ENCODE data around the gene TNC.
A peak's percentile ranks its signal among the peaks of the same experiment; 100 is the strongest.

Gene TNC

DNA sequence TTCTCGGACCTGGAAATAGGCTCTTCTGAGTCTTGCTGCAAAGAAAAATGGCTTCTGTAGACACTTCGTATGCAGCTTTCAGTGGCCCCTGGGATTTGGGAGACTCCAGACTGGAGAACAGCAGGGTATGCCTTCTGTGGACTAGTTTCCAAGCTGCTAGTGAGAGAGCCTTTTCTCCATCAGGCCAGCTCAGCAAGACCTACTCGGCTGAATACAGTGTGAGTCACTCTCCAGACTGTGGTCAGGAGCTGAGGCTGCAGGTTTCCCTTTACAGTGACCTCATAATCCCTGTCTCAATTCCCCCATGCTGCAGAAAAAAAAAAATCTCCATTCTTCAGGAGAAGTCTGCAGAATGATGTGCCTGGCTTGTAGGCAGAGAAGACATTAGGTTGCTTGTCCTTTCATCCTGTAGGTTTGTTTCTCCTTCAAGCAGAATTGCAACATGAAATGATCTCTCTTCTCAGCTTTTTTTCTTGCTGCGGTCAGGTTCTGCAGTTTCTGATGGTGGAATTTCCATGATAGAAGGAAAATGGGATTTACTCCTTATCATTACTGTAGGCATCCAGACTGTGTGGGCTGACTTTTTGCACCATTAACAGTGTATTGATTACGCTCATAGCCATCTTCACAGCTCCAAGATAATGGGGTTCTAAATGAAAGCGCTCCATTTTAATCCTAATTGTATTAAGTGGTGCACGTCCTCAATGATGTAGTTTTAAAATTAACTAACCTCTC, 109.3 kb downstream of the TNC start:
- DNase-seq (ENCODE audit: low read depth), result peak; percentile 95

DNA sequence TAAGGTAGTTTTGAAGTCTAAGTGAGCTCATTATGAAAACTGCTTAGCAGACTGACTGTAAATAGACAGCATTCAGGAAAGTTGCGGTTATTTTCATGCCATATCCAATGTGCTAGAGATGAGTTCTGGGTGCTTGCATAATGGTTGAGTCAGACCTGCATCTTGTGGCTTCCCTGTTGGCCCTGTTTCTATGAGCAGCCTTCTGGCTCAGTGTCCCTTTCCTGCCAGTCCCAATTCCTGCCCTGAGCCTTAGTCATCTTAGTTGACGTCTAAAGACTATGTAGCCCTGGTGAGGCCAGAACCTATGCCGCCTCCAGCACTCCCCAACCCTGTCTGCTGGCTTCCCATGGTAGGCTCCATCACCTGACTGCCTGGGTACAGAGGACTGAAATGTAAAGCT, 111.3 kb downstream of the TNC start:
- peak; percentile 96 for DNase-seq (ENCODE audit: low read depth)

DNA sequence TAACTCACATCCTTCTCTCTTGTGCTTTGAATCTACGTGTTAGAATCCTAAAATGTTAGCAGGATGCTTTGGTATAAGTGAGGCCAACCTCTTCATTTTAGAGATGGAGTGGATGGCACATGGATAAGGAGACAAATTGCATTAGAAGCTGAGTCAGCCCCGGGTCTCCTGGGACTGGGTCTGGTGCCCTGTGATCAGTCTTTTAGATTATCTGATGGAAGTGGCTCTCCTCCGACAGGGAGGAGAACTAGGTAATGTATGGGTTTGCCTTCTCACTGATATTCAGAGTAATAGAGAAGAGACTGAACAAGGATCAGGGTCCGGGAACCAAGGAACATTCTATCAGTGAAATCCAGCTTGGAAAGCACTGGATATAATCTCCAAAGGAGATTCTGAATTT, 112.6 kb downstream of the TNC start:
- DNase-seq (ENCODE audit: low read depth), result no peak

DNA sequence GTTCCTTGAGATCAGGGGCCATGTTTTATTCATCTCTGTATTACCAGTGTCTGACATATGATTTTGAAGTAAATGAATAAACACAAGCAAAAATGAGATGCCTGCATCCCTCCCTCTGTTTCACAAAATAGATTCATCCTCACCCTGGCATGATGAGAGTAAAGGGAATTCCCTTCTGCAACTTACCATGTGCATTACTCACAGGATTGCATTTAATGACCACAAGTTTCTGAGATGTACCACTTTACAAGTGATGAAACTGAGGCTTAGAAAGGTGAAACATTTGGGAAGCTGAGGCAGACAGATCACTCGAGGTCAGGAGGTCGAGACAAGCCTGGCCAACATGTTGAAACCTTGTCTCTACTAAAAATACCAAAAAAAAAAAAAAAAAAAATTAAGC, 113.4 kb downstream of the TNC start:
- DNase-seq (ENCODE audit: low read depth), result no peak

DNA sequence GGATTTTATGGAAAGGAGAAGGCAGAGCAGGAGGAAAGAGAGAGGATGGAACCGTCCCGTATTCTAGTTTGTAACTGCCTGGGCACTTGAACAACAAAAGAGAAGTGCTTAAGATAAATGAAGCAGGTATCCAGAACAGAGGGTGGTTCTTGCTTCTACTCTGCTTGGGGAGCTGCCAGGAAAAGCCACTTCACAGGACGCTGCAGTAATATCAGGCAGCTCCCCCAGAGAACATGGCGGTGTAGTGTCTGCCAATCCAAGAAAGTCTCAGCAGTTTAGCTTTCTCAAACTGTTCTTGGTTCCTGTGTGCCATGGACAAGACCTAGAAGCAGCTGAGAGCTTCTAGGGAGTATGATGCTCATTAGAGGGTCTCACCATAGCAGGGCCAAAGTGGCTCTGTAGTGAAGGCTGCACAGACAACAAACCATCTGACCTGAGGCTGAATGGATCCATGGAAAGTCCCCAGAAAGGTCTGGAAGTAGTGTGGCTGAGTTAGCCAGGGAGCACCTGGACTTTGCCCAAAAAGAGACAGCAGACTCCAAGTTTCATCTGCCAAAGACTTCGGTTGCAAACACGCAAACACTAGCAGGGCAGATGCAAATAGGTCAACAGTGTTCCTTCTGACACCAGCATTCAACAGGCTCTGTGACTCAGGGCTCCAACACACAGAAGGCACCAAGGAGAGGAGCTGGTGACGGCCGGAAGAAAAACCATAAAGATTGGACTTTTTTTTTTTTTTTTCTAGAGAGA, 115.4 kb downstream of the TNC start:
- no peak for DNase-seq (ENCODE audit: low read depth)

DNA sequence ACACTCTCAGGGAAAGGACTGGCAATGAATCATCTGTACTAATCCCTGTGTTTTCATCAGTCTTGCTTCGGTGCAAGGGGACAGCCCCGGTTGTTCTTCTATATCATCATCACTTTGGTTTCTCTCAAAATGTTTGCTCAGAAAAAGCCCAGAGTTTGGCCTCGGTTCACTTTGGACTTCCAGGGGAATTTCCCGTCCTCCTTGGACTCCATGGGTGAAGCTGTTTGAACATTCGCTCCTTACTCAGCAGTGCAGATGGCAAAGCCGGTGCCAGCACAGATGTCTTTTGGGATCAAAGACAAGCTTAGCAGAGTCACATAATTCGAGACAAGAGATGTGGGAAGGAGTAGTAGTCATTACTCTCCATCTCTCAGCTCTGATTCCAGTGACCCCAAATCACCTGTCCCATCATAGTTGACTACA, 117.7 kb downstream of the TNC start:
- DNase-seq (ENCODE audit: low read depth), result no peak

DNA sequence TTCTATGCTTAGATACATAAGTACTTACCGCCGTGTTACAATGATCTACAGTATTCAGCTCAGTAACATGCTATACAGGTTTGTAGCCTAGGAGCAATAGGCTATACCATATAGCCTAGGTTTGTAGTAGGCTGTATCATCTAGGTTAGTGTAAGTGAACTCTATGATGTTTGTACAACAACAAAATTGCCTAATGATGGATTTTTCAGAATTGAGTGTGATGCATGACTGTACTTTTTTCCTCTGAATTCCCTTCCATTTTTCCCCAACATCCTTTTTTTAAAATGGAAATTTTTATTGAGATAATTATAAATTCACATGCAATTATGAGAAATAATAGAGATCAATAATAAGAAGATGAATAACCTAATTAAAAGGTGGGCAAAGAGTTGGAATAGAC, 119.6 kb downstream of the TNC start:
- no peak for DNase-seq (ENCODE audit: low read depth)

DNA sequence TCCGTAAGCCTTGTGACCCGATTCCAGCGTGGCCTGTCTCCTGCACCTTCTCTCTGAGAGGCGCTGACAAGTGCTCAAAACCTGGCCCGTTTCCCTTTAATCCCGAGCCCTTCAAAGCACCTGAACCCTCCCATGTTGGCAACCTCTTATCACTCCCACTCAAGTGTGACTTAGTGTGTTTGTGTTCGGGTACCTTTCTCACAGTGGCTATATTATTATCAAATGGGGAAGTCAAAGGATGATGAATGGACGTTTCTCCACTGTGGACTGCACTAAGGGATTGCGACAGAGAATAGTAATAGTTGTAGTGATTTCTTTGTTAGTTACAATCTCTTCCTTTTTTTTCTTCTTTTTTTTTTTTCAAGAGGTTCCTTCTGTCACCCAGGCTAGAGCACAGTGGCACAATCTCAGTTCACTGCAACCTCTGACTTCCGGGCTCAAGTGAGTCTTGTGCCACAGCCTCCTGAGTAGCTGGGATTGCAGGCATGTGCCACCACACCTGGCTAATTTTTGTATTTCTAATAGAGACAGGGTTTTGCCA, 122.2 kb downstream of the TNC start:
- no peak for DNase-seq (ENCODE audit: low read depth)

DNA sequence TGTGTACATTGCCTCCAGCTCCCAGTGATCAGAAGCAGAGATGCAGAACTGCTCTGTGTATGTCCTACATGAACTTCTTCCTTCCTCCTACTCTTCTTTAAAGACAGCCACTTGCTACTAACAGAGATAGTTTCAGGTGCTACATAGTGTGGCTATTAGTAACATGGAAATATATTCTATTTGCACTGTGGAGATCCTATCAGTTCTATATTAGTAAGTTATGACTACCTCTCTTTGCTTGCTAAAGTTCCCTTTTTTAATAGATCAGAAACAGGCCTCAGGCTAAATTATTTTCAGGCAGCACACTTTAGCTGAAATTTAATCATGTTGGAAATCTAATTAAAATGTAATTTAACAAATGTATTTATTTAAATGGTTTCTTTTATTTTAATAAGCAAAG, 123.2 kb downstream of the TNC start:
- no peak for DNase-seq (ENCODE audit: low read depth)

DNA sequence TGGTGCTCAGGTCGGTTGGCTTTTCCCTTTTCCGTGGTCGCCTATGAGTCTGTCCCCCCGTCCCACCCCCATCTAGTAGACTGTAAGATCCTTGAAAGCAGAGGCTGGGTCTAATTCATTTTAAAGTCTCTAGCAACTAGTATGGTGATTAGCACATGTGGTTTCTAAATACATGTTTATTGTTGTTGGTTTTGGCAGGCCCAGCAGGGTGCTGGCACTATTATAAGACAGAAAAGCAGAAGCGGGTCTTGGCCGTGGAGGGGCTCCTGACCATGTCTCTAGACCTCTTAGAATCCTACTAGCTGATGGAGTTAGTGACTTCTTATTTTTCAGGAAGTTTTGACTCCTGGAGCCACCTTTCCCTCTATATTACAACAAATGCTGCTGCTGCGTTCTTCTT, 126.1 kb downstream of the TNC start:
- no peak for DNase-seq (ENCODE audit: low read depth)

DNA sequence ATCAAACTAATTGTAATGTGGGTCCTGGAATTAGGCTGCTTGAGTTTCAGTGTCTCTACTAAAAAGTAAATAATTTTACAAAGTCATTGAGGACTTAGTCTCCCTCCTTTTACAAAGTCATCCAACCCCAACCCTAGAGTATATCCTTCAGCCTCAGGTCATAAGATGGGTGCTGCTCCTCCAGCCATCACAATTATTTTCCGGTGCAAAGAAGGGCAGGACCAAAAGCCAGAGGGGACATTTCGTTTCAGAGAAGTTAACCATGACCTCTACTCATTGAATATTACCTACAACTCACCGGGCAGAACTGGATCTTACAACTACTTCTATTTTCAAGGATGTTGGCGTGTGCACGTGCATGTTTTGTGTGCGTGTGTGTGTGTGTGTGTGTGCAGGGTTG, 127.1 kb downstream of the TNC start:
- DNase-seq (ENCODE audit: low read depth), result no peak

DNA sequence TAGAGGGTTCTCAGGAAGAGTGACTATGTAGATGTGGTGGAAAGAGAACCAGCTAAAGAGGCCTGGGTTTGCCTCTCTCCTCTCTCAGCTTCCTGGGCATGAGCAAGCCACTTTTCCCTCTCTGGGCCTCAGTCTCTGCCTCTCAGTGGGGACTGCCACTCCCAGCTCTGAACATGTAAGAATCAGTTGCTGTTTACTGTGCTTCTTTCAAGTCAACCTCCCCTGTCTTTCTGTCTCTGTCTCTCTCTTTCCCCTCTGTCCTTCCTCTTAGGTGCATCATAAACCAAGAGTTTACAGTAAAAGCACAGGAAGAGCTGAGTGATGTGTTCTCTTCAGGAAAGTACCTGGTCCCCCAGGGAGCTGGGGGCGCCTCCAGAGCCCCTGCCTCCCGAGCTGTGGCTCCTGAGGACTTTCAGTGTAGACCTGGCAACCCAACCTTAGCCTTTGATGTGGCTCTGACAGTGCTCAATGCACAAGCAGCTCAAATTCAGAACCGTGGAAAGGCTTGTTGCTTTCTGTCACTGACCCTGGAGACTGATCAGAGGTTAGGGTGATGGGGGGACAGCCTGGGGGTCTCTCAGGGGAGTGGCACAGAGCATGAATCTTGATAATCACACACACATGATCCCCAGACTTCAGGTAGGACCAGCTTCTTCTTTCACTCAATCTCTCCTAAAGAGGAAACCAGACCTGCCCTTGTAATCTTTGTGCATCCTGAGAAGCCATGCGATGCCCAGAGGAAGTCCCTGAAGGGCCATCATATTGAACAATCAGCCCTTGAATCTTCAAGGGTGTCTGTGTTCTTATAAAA, 128.2 kb downstream of the TNC start:
- DNase-seq (ENCODE audit: low read depth), result no peak

DNA sequence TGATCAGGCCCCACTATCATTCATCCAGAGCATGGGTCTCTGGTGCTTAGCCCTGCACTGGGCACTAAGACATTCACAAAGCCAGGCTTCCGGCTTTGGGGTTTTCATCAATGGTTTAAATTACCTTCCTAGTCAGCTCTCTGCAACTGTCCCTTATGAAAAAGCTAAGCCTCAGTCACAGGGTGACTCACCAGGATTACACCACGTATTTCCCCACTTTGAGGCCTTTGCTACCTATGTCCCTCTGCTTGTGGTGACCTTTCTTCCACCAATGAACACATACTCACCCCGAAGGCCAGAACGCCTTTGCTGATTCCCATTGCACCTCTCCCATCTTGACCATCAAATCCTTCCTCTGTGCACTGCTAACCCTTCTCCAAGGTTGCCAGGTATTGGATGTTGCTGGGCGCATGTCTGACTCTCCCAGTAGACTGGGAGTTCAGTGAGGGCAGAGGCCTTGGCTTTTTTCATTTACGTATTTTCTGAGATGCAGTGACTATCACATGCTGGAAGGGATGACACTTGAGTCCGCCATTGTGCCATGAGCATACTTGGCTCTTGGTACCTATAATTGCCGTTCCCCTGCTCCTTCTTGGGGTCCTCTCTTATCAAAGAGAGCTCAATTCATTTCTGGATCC, 128.9 kb downstream of the TNC start:
- DNase-seq (ENCODE audit: low read depth), result peak; percentile 56

DNA sequence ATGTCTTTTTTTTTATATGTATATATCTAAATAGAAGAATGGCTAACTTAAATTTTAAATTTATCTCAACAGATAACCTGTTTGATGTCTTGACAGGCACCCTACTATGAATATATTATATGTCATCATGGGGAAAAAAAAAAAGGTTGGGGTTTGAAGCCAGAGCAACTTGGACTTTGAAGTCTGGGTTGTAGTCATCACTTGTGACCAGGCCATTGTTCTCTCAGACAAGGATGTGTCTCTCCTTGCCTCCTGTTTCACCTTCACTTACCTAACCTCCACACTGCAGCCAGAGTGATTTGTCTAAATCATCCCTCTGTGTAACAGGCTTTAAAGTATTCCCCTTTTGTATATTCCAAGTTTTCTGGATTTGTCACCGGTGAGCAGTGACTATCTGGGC, 130.8 kb downstream of the TNC start:
- DNase-seq (ENCODE audit: low read depth), result no peak

DNA sequence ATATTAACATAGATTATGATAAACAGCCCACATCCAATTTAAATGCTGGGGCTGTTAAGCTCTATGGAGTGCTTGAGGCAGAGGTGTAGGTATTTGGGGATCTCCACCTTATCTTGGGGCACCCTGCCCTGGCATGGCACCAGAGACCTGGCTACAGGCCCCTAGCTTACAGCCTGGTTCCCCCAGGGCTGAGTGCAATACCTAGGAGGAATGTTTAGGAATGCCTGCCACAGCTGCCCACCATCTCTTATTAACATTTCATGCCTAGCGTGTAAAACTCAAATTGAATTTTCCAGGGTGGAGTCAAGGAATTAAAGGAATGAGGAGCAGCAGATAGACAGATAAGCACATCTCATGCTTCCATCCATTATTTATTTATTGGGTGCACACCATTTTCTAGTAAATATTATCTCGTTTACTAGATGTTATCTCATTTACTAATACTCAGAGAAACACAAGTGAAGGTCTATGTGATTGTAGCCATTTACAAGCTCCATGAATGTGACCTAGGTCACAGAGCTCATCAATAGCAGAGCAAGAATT, 131.9 kb downstream of the TNC start:
- no peak for DNase-seq (ENCODE audit: low read depth)

DNA sequence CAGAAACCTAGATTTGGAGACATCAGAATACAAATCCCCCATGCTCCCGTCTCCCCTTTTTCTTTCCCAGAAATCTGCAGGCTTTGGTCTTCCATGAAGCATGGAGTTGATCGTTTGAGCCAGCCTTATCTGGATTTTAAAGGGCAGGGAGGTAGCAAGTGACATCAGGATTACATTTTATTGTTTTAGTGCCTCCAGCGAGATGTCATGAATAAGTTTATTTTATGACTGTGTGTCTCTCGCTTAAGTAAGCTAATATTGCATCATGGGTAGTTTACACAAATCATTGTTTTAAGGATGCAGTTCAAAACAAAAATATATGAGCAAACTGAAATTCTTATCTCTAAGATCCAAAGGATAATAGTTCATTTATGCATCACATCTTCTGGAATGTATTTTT, 136.9 kb downstream of the TNC start:
- peak; percentile 57 for DNase-seq (ENCODE audit: low read depth)

DNA sequence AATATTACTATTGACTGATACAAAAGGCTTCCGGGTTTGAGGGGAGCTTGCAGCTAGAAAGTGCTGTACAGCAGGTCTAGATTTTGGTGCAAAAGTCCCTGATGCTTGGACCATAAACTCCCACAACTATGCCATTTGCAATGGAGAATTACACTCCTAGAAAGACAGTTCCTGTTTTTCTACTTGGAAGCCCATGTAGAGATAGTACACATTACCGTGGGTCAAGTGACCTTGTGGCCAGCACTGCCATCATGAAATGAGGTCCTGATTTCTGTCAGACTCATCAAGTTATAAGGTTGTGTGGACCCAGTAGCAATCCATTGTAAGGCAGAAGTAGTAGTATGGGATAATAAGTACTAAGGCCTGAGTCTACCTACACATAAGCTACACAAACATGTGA, 144.7 kb downstream of the TNC start:
- DNase-seq (ENCODE audit: low read depth), result no peak

DNA sequence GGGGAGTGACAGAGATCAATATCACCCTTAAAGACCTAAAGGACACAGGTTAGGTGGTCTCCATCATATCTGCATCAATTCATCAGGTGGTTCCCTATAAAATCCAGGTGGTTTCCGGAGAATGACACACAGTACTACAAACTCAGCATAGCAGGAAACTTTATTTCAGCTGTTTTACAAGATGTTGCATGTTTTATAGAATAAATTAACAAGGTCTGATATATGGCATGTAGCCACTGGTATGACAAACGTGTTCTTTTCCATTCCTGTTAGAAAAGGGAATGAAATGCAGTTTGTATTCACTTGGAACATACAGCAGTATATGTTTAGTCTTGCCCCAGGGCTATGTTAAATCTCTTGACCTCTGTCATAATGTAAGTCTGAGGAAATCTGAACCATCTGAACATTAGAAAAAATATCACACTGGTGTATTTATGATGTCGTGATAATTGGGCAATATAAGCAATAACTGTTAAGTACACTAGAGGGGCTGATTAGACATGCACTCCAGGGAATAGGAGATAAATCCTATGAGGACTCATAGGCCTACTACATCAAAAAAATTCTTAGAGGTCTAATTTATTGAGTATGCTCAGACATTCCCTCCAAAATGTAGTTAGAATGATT, 145.3 kb downstream of the TNC start:
- no peak for DNase-seq (ENCODE audit: low read depth)
